LNCAP (cell line): ENCODE measurements around the gene ZNF285.

Experiments
- TF ChIP-seq, protein P1 (sequence below): fragments of 450-650 bp; IDR thresholded peaks from 2 replicates; pipeline ENCODE4 v1.5.1; 2017; ENCODE audit warnings: mild to moderate bottlenecking

ZNF285 gene

DNA sequence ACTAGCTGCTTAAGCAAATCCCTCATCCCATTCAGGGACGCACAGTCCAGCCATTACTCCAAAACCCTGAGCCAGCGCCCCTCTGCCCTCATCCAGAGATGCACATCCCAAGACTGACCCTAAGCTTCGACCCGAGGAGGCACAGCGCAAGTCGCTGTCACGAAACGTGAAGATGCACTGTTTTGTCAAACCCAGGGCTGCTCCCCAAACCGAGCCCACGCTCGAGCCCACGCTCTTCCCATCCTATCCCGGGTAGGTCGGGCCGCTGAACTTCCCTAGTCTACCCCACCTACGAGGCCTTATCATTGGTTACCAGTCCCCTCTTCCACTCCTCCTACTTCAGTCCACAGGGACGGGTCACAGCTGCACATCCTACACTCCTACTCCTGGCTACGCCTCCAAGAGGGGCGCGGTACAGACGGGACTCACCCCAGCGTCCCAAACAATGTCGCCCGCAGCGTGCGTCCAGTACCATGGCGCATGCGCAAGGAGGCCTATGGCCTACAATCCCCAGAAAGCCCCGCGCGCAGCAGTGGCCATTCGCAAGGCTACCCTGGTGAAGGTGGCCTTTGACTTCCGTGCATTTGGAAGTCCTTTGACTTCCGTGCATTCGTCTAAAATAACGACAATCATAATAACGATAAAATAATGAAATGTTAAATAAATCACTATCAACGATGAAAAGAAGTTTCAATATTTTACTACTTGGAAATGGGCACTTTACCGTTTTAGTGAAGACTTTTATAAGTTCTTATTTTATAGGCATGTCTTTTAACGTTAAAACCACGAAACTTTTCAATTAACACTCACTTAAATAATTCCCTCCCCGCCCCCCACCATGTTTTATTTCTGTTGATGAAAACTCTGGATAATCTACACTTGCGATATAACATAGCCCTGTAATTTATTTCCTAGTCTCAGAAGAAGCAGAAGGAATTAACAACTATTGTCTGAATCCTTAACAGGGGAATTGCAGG is at the start of gene ZNF285:
ZNF285 (minus strand) TSS at position 470 of the 977 bp plus-strand sequence. CDS start 4,395 bp downstream, outside the sequence.
- TF ChIP-seq, protein P1, sequence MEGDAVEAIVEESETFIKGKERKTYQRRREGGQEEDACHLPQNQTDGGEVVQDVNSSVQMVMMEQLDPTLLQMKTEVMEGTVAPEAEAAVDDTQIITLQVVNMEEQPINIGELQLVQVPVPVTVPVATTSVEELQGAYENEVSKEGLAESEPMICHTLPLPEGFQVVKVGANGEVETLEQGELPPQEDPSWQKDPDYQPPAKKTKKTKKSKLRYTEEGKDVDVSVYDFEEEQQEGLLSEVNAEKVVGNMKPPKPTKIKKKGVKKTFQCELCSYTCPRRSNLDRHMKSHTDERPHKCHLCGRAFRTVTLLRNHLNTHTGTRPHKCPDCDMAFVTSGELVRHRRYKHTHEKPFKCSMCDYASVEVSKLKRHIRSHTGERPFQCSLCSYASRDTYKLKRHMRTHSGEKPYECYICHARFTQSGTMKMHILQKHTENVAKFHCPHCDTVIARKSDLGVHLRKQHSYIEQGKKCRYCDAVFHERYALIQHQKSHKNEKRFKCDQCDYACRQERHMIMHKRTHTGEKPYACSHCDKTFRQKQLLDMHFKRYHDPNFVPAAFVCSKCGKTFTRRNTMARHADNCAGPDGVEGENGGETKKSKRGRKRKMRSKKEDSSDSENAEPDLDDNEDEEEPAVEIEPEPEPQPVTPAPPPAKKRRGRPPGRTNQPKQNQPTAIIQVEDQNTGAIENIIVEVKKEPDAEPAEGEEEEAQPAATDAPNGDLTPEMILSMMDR = no peak

DNA sequence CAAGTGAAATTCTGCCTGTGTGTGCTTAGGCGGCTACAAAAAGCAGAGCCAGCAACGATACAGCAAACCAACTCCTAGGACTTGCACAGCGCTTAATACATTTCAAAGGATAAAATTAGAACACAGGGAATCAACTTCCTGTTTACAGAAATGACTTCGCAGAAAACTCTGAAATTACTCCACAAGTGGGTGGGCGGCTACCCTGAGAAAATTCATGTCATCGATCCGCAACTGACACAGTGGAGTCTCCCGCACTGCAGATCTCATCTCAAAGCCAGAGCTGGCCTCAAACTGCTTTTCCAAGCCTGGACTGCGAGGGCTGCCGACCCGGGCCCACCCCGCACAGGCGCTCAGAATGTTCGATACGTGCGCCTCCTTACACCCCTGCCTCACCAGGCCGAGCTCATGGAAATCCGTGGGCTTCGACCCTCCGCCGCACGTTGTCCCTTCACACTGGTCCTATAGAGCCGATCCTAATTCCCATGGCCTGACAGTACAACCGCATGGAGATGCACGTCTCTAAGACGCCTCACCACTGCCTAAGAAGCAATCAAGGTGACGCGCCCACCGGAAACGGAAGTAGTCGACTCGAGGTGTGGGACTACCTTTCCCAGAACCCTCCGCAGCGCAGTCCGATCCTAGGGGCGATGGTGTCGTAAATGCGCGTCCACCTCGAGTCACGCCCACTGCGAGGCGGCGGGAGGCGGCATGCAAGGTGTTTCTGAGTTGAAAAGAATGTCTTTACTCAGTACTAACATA is 46.7 kb upstream of the ZNF285 start, which contains the start of gene ZNF229:
ZNF229 (minus strand) TSS at position 557 of the 759 bp plus-strand sequence. CDS start 5,625 bp downstream, outside the sequence.
- TF ChIP-seq, protein P1 = no peak

DNA sequence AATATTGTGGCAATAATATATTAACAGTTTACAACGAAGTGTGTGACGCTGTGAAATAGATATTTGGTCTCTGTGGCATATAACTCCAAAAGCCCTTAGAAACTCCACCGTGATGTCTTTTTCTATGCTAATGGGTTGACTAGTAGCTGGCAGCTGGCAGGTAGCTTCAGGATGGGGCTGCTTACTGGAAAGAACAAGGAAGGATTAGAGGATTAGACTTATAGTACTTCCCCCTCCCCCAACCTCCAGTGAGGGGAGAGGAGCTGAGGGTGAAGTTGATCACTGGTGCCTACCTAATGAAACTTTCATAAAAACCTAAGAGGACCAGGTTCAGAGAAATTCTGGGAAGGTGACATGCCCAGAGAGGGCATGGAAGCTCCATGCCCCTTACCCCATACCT is 37.0 kb upstream of the ZNF285 start:
- TF ChIP-seq, protein P1 = no peak

DNA sequence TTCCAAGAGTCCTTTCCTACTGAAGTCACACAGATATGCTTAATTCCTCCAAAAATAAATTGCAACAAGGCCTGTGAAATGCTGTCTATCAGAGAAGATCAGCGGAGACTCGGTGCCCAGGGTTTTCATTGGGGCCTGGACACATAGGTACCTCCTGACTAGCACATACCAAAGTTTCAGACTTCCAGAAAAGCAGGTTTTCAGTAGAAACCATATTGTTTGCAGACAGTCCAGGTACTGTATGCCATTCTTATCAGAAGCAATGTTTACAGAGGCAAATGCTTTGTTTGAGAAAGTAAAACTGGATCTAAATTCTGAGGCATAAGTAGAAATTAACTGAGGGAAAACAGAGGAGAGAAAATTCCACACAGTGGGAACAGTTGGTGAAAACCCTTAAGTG is 34.0 kb upstream of the ZNF285 start:
- TF ChIP-seq, protein P1 = no peak

DNA sequence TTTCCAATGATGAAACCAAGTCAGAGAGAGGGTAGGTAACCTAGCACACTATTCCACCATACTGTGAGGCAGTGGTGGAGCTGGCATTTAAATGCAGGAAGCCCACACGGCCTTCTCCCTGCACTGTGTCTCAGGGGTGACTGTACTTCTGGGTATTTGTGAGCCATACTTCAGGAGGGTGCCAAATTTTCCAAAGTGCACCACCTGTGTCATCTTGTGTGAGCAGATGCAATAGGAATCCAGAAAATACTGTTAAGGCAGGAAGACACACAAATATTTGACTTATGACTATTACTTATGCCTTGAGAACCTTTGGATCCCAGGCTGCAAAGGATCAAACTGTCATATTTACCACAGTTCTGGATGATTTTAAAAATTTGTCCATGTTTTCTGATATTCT is 29.5 kb upstream of the ZNF285 start:
- TF ChIP-seq, protein P1 = no peak

DNA sequence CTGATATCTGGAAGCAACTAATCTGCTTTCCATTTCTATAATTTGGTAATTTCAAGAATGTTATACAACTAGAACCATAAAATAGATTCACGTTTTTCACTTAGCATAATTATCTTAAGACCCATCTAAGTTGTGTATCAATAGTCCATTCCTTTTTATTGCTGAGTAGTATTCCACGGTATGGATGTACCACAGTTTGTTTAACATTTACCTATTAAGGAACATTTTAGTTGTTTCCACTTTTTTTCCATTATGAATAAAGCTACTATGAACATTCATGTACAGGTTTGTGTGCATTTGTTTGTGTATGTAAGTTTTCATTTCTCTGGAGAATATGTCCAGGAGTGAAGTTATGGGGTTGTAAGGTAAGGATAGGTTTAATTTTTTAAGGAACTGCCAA is 26.6 kb downstream of the ZNF285 start:
- TF ChIP-seq, protein P1 = no peak

DNA sequence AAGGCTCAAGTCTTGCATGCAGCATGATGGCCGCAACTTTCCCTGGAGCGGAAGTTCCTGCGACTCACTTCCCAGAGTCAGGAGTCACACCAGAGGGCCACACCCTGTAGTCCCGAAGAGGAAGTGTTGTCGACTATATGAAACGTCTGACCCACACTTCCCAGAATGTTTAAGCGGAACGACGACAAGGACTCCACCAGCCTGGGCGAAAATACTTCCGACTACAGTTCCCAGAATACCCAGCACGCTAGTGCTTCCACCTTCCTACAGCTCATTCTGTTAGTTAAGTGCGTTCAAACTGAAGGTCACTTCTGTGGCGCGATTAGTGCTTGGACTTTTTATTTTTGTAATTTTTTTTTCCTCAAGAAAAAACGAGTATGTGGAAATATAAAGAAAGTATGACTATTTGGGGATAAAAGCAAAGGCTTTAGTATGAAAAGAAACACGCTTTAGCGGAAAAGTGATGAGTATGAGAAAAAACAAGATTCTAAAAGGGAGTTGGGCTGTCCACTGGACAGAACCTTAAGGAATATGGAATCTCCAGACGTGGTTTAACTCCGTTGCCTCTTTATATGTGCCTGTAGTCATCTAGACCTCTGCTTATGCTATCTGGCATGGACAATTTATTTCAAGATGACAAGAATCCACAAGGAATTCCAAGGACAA is 29.5 kb downstream of the ZNF285 start:
- TF ChIP-seq, protein P1 = no peak
